ENCODE measurements around the gene FGD5. TPM values are rescaled to one million over a fixed set of nuclear protein-coding genes. Genes with fewer than 3 reads are reported as not detected.

The FGD5 gene, protein sequence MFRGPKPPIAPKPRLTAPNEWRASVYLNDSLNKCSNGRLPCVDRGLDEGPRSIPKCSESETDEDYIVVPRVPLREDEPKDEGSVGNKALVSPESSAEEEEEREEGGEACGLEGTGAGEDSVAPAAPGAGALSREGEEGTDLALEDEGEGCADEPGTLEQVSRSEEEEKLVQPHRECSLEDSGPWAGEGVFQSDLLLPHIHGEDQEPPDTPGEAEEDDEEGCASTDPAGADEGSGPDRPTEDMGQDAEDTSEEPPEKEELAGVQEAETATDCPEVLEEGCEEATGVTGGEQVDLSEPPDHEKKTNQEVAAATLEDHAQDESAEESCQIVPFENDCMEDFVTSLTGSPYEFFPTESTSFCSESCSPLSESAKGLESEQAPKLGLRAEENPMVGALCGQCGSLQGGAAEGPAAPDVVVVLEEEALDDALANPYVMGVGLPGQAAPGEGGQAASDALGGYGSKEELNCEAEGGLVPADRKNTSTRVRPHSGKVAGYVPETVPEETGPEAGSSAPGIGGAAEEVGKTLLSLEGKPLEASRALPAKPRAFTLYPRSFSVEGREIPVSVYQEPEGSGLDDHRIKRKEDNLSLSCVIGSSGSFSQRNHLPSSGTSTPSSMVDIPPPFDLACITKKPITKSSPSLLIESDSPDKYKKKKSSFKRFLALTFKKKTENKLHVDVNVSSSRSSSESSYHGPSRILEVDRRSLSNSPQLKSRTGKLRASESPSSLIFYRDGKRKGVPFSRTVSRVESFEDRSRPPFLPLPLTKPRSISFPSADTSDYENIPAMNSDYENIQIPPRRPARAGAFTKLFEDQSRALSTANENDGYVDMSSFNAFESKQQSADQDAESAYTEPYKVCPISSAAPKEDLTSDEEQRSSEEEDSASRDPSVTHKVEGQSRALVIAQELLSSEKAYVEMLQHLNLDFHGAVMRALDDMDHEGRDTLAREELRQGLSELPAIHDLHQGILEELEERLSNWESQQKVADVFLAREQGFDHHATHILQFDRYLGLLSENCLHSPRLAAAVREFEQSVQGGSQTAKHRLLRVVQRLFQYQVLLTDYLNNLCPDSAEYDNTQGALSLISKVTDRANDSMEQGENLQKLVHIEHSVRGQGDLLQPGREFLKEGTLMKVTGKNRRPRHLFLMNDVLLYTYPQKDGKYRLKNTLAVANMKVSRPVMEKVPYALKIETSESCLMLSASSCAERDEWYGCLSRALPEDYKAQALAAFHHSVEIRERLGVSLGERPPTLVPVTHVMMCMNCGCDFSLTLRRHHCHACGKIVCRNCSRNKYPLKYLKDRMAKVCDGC (N-terminal part only)
- total RNA-seq (ENCODE audit: low replicate concordance), result 0.24 and 0.25 TPM in 2 replicates

DNA sequence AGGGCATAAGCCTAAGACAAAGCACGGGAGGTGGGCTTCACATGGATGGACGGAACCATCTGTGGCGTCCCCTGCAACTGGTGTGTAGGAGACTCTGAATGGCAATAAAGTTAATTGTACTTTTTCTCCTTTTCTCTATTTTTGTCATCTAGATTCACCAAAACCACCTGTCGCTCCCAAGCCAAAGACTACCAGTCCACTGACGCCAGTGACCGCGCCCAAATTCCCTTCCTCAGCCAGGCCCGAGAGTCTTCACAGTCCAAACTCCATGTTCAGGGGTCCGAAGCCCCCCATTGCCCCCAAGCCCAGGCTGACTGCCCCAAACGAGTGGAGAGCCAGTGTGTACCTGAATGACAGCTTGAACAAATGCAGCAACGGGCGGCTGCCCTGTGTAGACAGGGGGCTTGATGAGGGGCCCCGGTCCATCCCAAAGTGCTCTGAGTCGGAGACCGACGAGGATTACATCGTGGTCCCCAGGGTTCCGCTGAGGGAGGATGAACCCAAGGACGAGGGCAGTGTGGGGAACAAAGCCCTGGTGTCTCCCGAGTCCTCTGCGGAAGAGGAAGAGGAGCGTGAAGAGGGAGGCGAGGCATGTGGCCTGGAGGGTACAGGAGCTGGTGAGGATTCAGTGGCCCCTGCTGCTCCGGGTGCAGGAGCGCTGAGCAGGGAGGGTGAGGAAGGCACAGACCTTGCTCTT lies at the start of gene FGD5:
Gene FGD5 (plus strand): TSS at position 159 of the 697 bp plus-strand sequence. CDS start 110 bp downstream, at position 269.
- H3K4me3 ChIP-seq, result no peak within 1 kb of the TSS
- no peaks in the 10 kb centered on the region for H3K79me2 ChIP-seq (ENCODE audit: low read depth)
- no peak within 1 kb of the TSS for H3K4me2 ChIP-seq
- peaks cover 4% of the 10 kb centered on the region for H3K4me1 ChIP-seq
- H3F3A ChIP-seq (ENCODE audit: low read depth), result no peaks in the 10 kb centered on the region
- Mint-ChIP-seq H3K27ac (no peak within 1 kb of the TSS), H3K4me1 (peaks cover 13% of the 10 kb centered on the region), H3K9me3 (peaks cover 2% of the 10 kb centered on the region), H3K4me3 (no peak within 1 kb of the TSS), H3K27me3 (ENCODE audit: insufficient read depth, low read depth) (peaks cover 15% of the 10 kb centered on the region), H3K36me3 (peaks cover 2% of the 10 kb centered on the region)
- TF ChIP-seq, protein P1, sequence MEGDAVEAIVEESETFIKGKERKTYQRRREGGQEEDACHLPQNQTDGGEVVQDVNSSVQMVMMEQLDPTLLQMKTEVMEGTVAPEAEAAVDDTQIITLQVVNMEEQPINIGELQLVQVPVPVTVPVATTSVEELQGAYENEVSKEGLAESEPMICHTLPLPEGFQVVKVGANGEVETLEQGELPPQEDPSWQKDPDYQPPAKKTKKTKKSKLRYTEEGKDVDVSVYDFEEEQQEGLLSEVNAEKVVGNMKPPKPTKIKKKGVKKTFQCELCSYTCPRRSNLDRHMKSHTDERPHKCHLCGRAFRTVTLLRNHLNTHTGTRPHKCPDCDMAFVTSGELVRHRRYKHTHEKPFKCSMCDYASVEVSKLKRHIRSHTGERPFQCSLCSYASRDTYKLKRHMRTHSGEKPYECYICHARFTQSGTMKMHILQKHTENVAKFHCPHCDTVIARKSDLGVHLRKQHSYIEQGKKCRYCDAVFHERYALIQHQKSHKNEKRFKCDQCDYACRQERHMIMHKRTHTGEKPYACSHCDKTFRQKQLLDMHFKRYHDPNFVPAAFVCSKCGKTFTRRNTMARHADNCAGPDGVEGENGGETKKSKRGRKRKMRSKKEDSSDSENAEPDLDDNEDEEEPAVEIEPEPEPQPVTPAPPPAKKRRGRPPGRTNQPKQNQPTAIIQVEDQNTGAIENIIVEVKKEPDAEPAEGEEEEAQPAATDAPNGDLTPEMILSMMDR (IDR thresholded peaks at IDR 0.05), result no peak
- TF ChIP-seq EZH2phosphoT487 (IDR thresholded peaks at IDR 0.05) (no peak), EZH2 (IDR thresholded peaks at IDR 0.05) (no peak)
- H2AFZ ChIP-seq (replicated peaks), result no peak within 1 kb of the TSS
- H3K36me3 ChIP-seq, result no peaks in the 10 kb centered on the region
- H3K27me3 ChIP-seq, result peaks cover 11% of the 10 kb centered on the region
- H4K20me1 ChIP-seq (ENCODE audit: low read depth), result no peaks in the 10 kb centered on the region
- DNase-seq (ENCODE audit: low spot score), result no peak
- no peaks in the 10 kb centered on the region for H3K9me3 ChIP-seq (ENCODE audit: low read depth)
- no peak within 1 kb of the TSS for H3K27ac ChIP-seq
- H3K9ac ChIP-seq, result no peak within 1 kb of the TSS

DNA sequence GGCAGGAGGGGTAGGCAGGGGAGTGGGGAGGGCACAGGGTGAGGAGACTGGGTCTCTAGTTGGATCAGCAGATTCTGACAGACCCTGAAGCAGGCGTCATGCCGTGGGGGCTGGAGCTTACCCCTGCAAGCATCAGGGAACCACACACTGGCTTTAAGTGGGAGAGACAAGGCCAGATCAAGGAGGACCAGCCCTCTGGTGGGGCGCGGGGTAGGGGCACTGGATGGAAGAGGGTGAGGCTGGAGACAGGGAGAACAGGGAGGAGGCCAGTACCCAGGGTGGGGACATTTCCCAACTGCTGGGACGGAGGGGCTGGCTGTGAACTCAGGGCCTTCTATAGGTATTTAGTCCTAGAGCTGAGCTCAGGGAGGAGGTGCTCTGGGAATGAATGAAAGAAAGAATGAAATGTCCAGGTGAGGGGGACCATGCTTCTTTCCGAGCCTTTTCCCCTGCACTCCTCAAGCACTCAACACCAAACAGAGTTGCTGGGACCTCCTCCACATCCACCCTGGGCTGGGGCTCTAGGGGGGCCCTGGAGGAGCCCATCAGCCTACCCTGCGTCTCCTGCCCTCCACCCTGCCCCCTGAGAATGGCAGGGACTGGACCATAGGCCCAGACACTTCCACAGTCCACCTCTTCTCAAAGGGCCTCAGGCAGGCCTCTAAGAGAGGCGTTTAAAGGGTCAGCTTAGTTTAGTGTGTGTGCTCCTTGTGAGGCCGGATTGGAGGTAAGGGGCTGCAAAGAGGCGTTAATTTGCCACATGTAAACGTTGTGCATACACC lies 49.0 kb upstream of the FGD5 start:
- TF ChIP-seq, protein P1 (IDR thresholded peaks at IDR 0.05), result no peak
- H4K20me1 ChIP-seq (ENCODE audit: low read depth), result no peaks in the 10 kb centered on the region
- H3K9me3 ChIP-seq (ENCODE audit: low read depth), result no peaks in the 10 kb centered on the region
- peaks cover 8% of the 10 kb centered on the region for H3K27me3 Mint-ChIP-seq (ENCODE audit: insufficient read depth, low read depth)
- H3K4me2 ChIP-seq, result no peak overlapping the region
- no peak for DNase-seq (ENCODE audit: low spot score)
- H3K27me3 ChIP-seq, result no peaks in the 10 kb centered on the region
- H3K4me1 Mint-ChIP-seq, result peaks cover 5% of the 10 kb centered on the region
- no peak overlapping the region for H3K4me3 ChIP-seq
- H3K9ac ChIP-seq, result no peak overlapping the region
- no peaks in the 10 kb centered on the region for H3K4me1 ChIP-seq
- no peaks in the 10 kb centered on the region for H3K9me3 Mint-ChIP-seq
- H2AFZ ChIP-seq (replicated peaks), result no peak overlapping the region
- no peaks in the 10 kb centered on the region for H3K36me3 ChIP-seq
- no peaks in the 10 kb centered on the region for H3F3A ChIP-seq (ENCODE audit: low read depth)
- H3K27ac Mint-ChIP-seq, result no peak overlapping the region
- no peak overlapping the region for H3K27ac ChIP-seq
- H3K4me3 Mint-ChIP-seq, result no peak overlapping the region
- H3K36me3 Mint-ChIP-seq, result no peaks in the 10 kb centered on the region
- H3K79me2 ChIP-seq (ENCODE audit: low read depth), result no peaks in the 10 kb centered on the region

Measured in neural progenitor cell (in vitro differentiated cells).